H1 (cell line): ENCODE results near the gene TRPC4. TPM values are rescaled to one million over a fixed set of nuclear protein-coding genes. Genes with fewer than 3 reads are reported as not detected.

Experiments
- CTCF ChIA-PET: fragments of 300-600 bp; sonication (Branson Sonifier 250); formaldehyde crosslinking; loops from one replicate; lab custom pipeline; 2021; ENCODE audit not compliant: partially characterized antibody; lab: Charles Lee
- POLR2A ChIA-PET: fragments of 300-600 bp; sonication (Branson Sonifier 250); formaldehyde crosslinking; loops from one replicate; lab custom pipeline; 2021; ENCODE audit warnings: inconsistent platforms; ENCODE audit not compliant: partially characterized antibody; lab: Charles Lee
- DNase-seq, 2 experiments: peaks; one replicate each; pipeline versions ENCODE4 v3.0.0 to v3.0.0-alpha.2; 2010 to 2022; ENCODE audit warnings: low spot score in 2 of 2, low read depth in 1 of 2, mixed read lengths in 1 of 2
- FAIRE-seq: peaks from 2 replicates; lab custom pipeline; 2011; peaks lifted over from hg19 to GRCh38; lab: Jason Lieb, UNC
- H2AFZ ChIP-seq: 2 replicates; pipeline ENCODE4 v1.8.1; 2012; ENCODE audit warnings: low read length, inconsistent platforms
- H2AK5ac ChIP-seq: 2 replicates; pipeline ENCODE4 v1.6.1; 2013; ENCODE audit warnings: low read depth, low read length
- H2BK120ac ChIP-seq: replicated peaks from 2 replicates; pipeline ENCODE3; 2013; ENCODE audit warnings: low read depth, low read length, inconsistent platforms
- H2BK12ac ChIP-seq: 2 replicates; pipeline ENCODE4 v1.6.1; 2013; ENCODE audit warnings: low read depth, low read length
- H2BK15ac ChIP-seq: 2 replicates; pipeline ENCODE4 v1.6.1; 2013; ENCODE audit warnings: low read length
- H2BK20ac ChIP-seq: 2 replicates; pipeline ENCODE4 v1.6.1; 2013; ENCODE audit warnings: low read length
- H2BK5ac ChIP-seq: 2 replicates; pipeline ENCODE4 v1.6.1; 2013; ENCODE audit warnings: low read depth, low read length
- H3K14ac ChIP-seq: 2 replicates; pipeline ENCODE4 v1.6.1; 2013; ENCODE audit warnings: inconsistent platforms; ENCODE audit not compliant: insufficient read length
- H3K18ac ChIP-seq: 2 replicates; pipeline ENCODE4 v1.6.1; 2013; ENCODE audit warnings: low read length; ENCODE audit errors: extremely low read depth
- H3K23ac ChIP-seq: 2 replicates; pipeline ENCODE4 v1.6.1; 2013; ENCODE audit warnings: inconsistent platforms; ENCODE audit not compliant: insufficient read length
- H3K23me2 ChIP-seq: 2 replicates; pipeline ENCODE4 v1.6.1; 2013; ENCODE audit warnings: low read depth, low read length
- H3K27ac ChIP-seq: 2 replicates; pipeline ENCODE4 v1.6.1; 2011; ENCODE audit warnings: low read depth, low read length, inconsistent platforms
- H3K27me3 ChIP-seq, 4 experiments: replicated peaks in 1 of 4; 1 replicate in 1 of 4; 2 replicates in 3 of 4; pipeline versions ENCODE4 v1.6.1 to v1.8.1; 2011 to 2013; ENCODE audit warnings: low read length in 3 of 4, mild to moderate bottlenecking in 3 of 4, inconsistent platforms in 2 of 4, mixed read lengths in 2 of 4, moderate library complexity in 1 of 4; ENCODE audit not compliant: control insufficient read depth in 3 of 4, insufficient read depth in 3 of 4; ENCODE audit errors: extremely low read depth in 1 of 4
- H3K36me3 ChIP-seq, 4 experiments: 2 replicates each; pipeline versions ENCODE4 v1.6.1 to v1.8.1; 2011 to 2013; ENCODE audit warnings: mild to moderate bottlenecking in 4 of 4, low read length in 3 of 4, moderate library complexity in 2 of 4, control low read depth in 1 of 4, inconsistent platforms in 1 of 4; ENCODE audit not compliant: insufficient read depth in 4 of 4, control insufficient read depth in 2 of 4
- H3K4ac ChIP-seq: replicated peaks from 2 replicates; pipeline ENCODE3; 2013; ENCODE audit warnings: low read length, low read depth, mixed read lengths, inconsistent platforms; ENCODE audit not compliant: insufficient read length
- H3K4me1 ChIP-seq, 4 experiments: replicated peaks in 1 of 4; 1 replicate in 1 of 4; 2 replicates in 3 of 4; pipeline versions ENCODE4 v1.6.1 to v1.8.1; 2011 to 2013; ENCODE audit warnings: low read length in 3 of 4, inconsistent platforms in 2 of 4, mixed read lengths in 1 of 4; ENCODE audit not compliant: insufficient read depth in 4 of 4, control insufficient read depth in 3 of 4
- H3K4me2 ChIP-seq, 2 experiments: 2 replicates each; pipeline versions ENCODE4 v1.6.1 to v1.8.1; 2011 to 2013; ENCODE audit warnings: low read depth in 2 of 2, low read length in 2 of 2, control low read depth in 1 of 2, inconsistent platforms in 1 of 2, mild to moderate bottlenecking in 1 of 2; ENCODE audit not compliant: insufficient read depth in 1 of 2
- H3K4me3 ChIP-seq, 4 experiments: fragments of 200-600, 300-600 bp in 1 of 4; sonication (generic), shearing (Covaris generic), sonication (Bioruptor Twin) in 1 of 4; 2 replicates each; pipeline versions ENCODE4 v1.5.1 to v1.8.1; 2011 to 2016; ENCODE audit warnings: low read length in 4 of 4, low read depth in 3 of 4, control low read depth in 2 of 4, inconsistent platforms in 2 of 4, mild to moderate bottlenecking in 2 of 4, mixed read lengths in 1 of 4, moderate library complexity in 1 of 4; ENCODE audit not compliant: insufficient read depth in 2 of 4; ENCODE audit errors: extremely low read depth in 1 of 4
- H3K56ac ChIP-seq: replicated peaks from 2 replicates; pipeline ENCODE3; 2013; ENCODE audit warnings: low read depth, mild to moderate bottlenecking, mixed read lengths, low read length, inconsistent platforms; ENCODE audit not compliant: insufficient read length
- H3K79me1 ChIP-seq: 2 replicates; pipeline ENCODE4 v1.6.1; 2013; ENCODE audit warnings: low read depth, low read length, control low read depth
- H3K79me2 ChIP-seq, 2 experiments: 2 replicates each; pipeline versions ENCODE4 v1.6.1 to v1.8.1; 2012 to 2013; ENCODE audit warnings: low read length in 2 of 2, mild to moderate bottlenecking in 2 of 2, inconsistent platforms in 1 of 2; ENCODE audit not compliant: insufficient read depth in 2 of 2, control insufficient read depth in 1 of 2
- H3K9ac ChIP-seq, 4 experiments: replicated peaks in 1 of 4; 1 replicate in 1 of 4; 2 replicates in 3 of 4; pipeline versions ENCODE4 v1.6.1 to v1.8.1; 2011 to 2013; ENCODE audit warnings: low read depth in 3 of 4, low read length in 3 of 4, control low read depth in 2 of 4, mild to moderate bottlenecking in 2 of 4, moderate library complexity in 2 of 4, inconsistent platforms in 1 of 4; ENCODE audit errors: extremely low read depth in 1 of 4
- H3K9me3 ChIP-seq, 2 experiments: 2 replicates each; pipeline versions ENCODE4 v1.6.1 to v1.8.1; 2012 to 2013; ENCODE audit warnings: mild to moderate bottlenecking in 2 of 2, moderate library complexity in 2 of 2, control low read depth in 1 of 2, inconsistent platforms in 1 of 2, low read depth in 1 of 2, low read length in 1 of 2, mixed read lengths in 1 of 2; ENCODE audit not compliant: insufficient read depth in 2 of 2
- H4K20me1 ChIP-seq, 2 experiments: replicated peaks in 1 of 2; 2 replicates each; pipeline versions ENCODE3 to v1.8.1; 2011 to 2013; ENCODE audit warnings: inconsistent platforms in 2 of 2, low read length in 2 of 2, mild to moderate bottlenecking in 1 of 2; ENCODE audit not compliant: insufficient read depth in 2 of 2, control insufficient read depth in 1 of 2
- H4K5ac ChIP-seq: 2 replicates; pipeline ENCODE4 v1.6.1; 2013; ENCODE audit warnings: low read length, low read depth, mixed read lengths, inconsistent platforms; ENCODE audit not compliant: insufficient read length
- H4K8ac ChIP-seq: 2 replicates; pipeline ENCODE4 v1.8.0; 2013; ENCODE audit warnings: mild to moderate bottlenecking, moderate library complexity, low read length, inconsistent platforms; ENCODE audit not compliant: insufficient read depth; ENCODE audit errors: extremely low read depth
- H4K91ac ChIP-seq: replicated peaks from 2 replicates; pipeline ENCODE3; 2013; ENCODE audit warnings: low read length, mixed read lengths, inconsistent platforms; ENCODE audit not compliant: insufficient read length
- TBP ChIP-seq: IDR thresholded peaks from 2 replicates; pipeline ENCODE4 v1.6.1; 2011; ENCODE audit warnings: low read depth, low read length, improper control_type of control experiment
- WGBS, 2 experiments: shearing (Covaris generic) in 1 of 2; methylation state at CpG; one replicate each; pipeline versions ENCODE4 v1.1.6 to v1.1.7; 2013 to 2015; ENCODE audit warnings: low lambda C conversion rate in 2 of 2, mixed read lengths in 2 of 2, inconsistent platforms in 1 of 2, low coverage in 1 of 2, missing lambda C conversion rate in 1 of 2; ENCODE audit not compliant: insufficient replicate concordance in 2 of 2, insufficient coverage in 1 of 2, insufficient read length in 1 of 2; ENCODE audit errors: extremely low coverage in 1 of 2, missing lambda C conversion rate in 1 of 2; 5-methylcytosine and 5-hydroxymethylcytosine counted together
- polyA plus RNA-seq, 7 experiments: library from polyadenylated mRNA; depleted of rRNA in 3 of 7; stranded (reverse) in 5 of 7; unstranded in 2 of 7; fragments of >200 nt in 5 of 7; fragments of 200-250 nt in 2 of 7; gene quantifications; 1 replicate in 5 of 7; 2 replicates in 1 of 7; 4 replicates in 1 of 7; pipeline versions ENCODE4 v1.2.1 to v1.2.3, GENCODE V29; 2011 to 2013; ENCODE audit warnings: missing spikeins in 2 of 7, mixed read lengths in 2 of 7
- total RNA-seq: library from RNA; stranded (reverse); fragmentation: NEBNext Ultra II Directional; extraction: Animal tissue kit (Norgen Biotek cat#: 25700); gene quantifications from 2 replicates; pipeline ENCODE4 v1.2.1, GENCODE V29; 2021
- TF ChIP-seq, protein P1 (sequence below): IDR thresholded peaks from 2 replicates; pipeline ENCODE4 v1.6.1; 2011; ENCODE audit warnings: low read depth, mild to moderate bottlenecking, low read length; ENCODE audit not compliant: insufficient read depth
- TF ChIP-seq, protein P2 (sequence below): IDR thresholded peaks from 2 replicates; pipeline ENCODE4 v1.6.1; 2012; ENCODE audit warnings: low read length, inconsistent platforms

The TRPC4 gene
- total and polyA plus RNA-seq, 2 of the 8 experiments (the other 6 are each of a cell fraction or from before 2014, with no cell fraction given) = 12.3 to 14.7 TPM

DNA sequence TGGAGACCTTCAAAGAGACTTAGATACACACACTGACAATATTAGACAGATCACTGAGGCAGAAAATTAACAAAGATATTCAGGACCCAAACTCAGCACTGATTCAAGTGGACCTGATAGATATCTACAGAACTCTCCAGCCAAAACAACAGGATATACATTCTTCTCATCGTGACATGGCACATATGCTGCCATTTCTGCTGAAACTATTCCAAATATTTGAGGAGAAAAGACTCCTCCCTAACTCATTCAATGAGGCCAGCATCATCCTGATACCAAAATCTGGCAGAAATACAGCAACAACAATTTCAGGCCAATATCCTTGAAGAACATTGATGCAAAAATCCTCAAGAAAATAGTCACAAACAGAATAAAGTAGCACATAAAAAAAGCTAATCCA is 53.3 kb downstream of the TRPC4 start:
- H4K91ac ChIP-seq = no peak overlapping the region
- H2BK20ac ChIP-seq = no peak overlapping the region
- H3K56ac ChIP-seq = no peak overlapping the region
- no peak overlapping the region for H2BK120ac ChIP-seq
- H4K8ac ChIP-seq = no peak overlapping the region
- H2BK15ac ChIP-seq = no peak overlapping the region
- H2BK12ac ChIP-seq = no peak overlapping the region
- no peak overlapping the region for H3K14ac ChIP-seq
- no peak for DNase-seq
- H3K79me2 ChIP-seq = peaks cover 0 to 100% of the 10 kb centered on the region in 2 experiments; a peak in 3 of 4 replicates
- no peaks in the 10 kb centered on the region; a peak in 1 of 8 replicates for H3K36me3 ChIP-seq
- ChIA-PET POLR2A (no interaction called here), CTCF (no interaction called here)
- no peak overlapping the region for H3K23ac ChIP-seq
- H3K27ac ChIP-seq = no peak overlapping the region
- no peak overlapping the region for H3K9ac ChIP-seq
- TF ChIP-seq, protein P1, sequence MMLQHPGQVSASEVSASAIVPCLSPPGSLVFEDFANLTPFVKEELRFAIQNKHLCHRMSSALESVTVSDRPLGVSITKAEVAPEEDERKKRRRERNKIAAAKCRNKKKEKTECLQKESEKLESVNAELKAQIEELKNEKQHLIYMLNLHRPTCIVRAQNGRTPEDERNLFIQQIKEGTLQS = no peak
- TF ChIP-seq, protein P2, sequence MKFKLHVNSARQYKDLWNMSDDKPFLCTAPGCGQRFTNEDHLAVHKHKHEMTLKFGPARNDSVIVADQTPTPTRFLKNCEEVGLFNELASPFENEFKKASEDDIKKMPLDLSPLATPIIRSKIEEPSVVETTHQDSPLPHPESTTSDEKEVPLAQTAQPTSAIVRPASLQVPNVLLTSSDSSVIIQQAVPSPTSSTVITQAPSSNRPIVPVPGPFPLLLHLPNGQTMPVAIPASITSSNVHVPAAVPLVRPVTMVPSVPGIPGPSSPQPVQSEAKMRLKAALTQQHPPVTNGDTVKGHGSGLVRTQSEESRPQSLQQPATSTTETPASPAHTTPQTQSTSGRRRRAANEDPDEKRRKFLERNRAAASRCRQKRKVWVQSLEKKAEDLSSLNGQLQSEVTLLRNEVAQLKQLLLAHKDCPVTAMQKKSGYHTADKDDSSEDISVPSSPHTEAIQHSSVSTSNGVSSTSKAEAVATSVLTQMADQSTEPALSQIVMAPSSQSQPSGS = no peak
- no peak for TF ChIP-seq TBP
- H2BK5ac ChIP-seq = no peak overlapping the region
- H3K18ac ChIP-seq = no peak overlapping the region
- no peak overlapping the region for H4K5ac ChIP-seq
- H3K27me3 ChIP-seq = no peaks in the 10 kb centered on the region
- H4K20me1 ChIP-seq = no peaks in the 10 kb centered on the region
- WGBS, 2 experiments = 90% methylated on average over 1 of the region's 1 CpG; no CpG with 5 or more reads in 1 of the 2 experiments
- no peaks in the 10 kb centered on the region for H3K79me1 ChIP-seq
- H3K4me1 ChIP-seq = no peaks in the 10 kb centered on the region
- no peaks in the 10 kb centered on the region for H3K23me2 ChIP-seq
- no peaks in the 10 kb centered on the region for H3K9me3 ChIP-seq
- no peak overlapping the region for H2AFZ ChIP-seq
- H3K4ac ChIP-seq = no peak overlapping the region
- H2AK5ac ChIP-seq = no peak overlapping the region
- no peak for FAIRE-seq
- H3K4me2 ChIP-seq = no peak overlapping the region
- H3K4me3 ChIP-seq = no peak overlapping the region
